Measurements from ENCODE around the gene LRRFIP1.

LRRFIP1 gene

DNA sequence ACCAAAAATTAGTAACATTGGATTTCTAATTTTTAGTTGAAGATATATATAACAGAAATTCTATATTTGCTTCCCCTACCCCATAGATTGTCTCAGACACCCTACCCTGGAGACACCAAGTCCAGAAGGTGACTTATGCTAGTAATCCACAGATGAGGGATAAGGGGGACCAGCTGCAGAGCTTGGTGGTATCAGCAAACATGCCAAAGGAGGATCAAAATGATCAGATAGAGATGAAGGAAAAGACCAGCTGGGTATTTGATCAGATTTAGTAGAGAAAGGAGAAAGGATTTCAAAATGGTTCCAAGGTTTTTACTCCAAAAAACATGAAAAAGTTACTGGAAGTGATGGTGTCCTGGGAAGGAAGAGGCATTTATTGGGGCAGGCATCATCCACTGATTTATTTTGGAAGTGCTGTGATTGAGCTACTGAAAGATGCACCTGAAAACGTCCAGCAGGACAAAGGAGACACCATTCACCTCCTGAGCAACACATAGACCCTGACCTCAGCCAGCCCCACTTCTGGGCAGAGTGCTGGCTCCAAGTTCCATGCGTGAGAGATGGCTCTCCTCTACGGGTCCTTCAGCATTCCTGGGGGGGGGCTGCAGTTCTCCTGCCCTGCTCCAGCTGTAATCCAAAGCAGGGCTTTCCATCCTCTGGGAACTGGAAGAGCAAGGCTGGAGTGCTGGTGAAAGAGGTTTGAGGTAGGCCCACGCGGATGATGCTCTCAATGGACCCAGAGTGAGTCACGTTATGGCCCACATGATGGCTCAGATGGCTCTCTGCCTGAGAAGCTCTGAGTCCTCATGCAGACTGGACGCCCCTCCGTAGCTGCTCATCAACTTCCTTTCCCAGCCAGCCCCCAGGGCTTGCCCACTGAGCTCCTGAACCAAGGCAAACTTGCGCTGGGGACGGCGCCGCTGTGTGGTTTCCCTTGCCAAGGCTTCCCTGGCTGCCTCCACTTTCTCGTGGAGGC, 3.7 kb upstream of the LRRFIP1 start:
- Histone ChIP-seq H3K4me1 (ENCODE audit: low read length) (no peaks in the 10 kb centered on the region), H4K20me1 (ENCODE audit: insufficient read depth, low read length) (no peaks in the 10 kb centered on the region), H3K4me3 (ENCODE audit: low read length) (no peak overlapping the region), H3K9ac (ENCODE audit: low read length) (no peak overlapping the region), H3K4me2 (ENCODE audit: low read length) (no peak overlapping the region), H3K27ac (ENCODE audit: low read length) (no peak overlapping the region), H3K27me3 (ENCODE audit: low read depth, low read length) (peaks cover 4% of the 10 kb centered on the region; the same call in 1 of the 2 replicates), H3K79me2 (ENCODE audit: low read length) (no peaks in the 10 kb centered on the region), H2AFZ (ENCODE audit: low read depth, low read length) (no peak overlapping the region), H3K36me3 (replicated peaks; ENCODE audit: low read depth, low read length) (no peaks in the 10 kb centered on the region), H3K9me3 (ENCODE audit: insufficient read depth, low read length) (no peaks in the 10 kb centered on the region)
- TF ChIP-seq EZH2phosphoT487 (IDR thresholded peaks at IDR 0.05; ENCODE audit: low read depth) = no peak
- TF ChIP-seq, protein P1, sequence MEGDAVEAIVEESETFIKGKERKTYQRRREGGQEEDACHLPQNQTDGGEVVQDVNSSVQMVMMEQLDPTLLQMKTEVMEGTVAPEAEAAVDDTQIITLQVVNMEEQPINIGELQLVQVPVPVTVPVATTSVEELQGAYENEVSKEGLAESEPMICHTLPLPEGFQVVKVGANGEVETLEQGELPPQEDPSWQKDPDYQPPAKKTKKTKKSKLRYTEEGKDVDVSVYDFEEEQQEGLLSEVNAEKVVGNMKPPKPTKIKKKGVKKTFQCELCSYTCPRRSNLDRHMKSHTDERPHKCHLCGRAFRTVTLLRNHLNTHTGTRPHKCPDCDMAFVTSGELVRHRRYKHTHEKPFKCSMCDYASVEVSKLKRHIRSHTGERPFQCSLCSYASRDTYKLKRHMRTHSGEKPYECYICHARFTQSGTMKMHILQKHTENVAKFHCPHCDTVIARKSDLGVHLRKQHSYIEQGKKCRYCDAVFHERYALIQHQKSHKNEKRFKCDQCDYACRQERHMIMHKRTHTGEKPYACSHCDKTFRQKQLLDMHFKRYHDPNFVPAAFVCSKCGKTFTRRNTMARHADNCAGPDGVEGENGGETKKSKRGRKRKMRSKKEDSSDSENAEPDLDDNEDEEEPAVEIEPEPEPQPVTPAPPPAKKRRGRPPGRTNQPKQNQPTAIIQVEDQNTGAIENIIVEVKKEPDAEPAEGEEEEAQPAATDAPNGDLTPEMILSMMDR (IDR thresholded peaks at IDR 0.05; ENCODE audit: low read depth, low read length) = no peak

DNA sequence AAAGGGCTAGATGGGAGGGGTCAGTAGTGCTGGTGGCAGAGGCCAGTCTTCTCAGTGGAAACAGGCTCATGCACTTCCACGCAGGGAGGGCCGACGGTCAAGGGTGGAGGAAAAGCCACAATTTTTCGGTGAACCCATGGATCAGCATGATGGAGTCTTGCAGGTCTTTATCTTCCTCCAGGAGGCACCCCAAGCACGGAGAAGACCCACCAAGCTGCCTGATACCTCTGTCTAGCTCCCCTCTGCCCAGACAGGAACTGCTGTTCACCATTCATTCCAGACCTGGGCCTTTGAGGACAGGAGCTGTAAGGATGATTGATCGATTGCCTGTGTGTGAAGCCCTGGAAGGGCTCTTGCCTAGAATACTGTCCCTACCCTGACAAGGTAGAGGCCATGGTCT, 2.8 kb upstream of the LRRFIP1 start:
- Histone ChIP-seq H3K27me3 (ENCODE audit: low read depth, low read length) (peaks cover 4% of the 10 kb centered on the region; the same call in 1 of the 2 replicates), H3K27ac (ENCODE audit: low read length) (no peak overlapping the region), H3K36me3 (replicated peaks; ENCODE audit: low read depth, low read length) (no peaks in the 10 kb centered on the region), H3K9ac (ENCODE audit: low read length) (no peak overlapping the region), H3K4me1 (ENCODE audit: low read length) (no peaks in the 10 kb centered on the region), H3K9me3 (ENCODE audit: insufficient read depth, low read length) (no peaks in the 10 kb centered on the region), H4K20me1 (ENCODE audit: insufficient read depth, low read length) (no peaks in the 10 kb centered on the region), H3K4me2 (ENCODE audit: low read length) (no peak overlapping the region), H3K4me3 (ENCODE audit: low read length) (no peak overlapping the region), H2AFZ (ENCODE audit: low read depth, low read length) (no peak overlapping the region), H3K79me2 (ENCODE audit: low read length) (no peaks in the 10 kb centered on the region)
- TF ChIP-seq, protein P1 (IDR thresholded peaks at IDR 0.05; ENCODE audit: low read depth, low read length) = peak; percentile 30; the same call in 1 of the 2 replicates
- TF ChIP-seq EZH2phosphoT487 (IDR thresholded peaks at IDR 0.05; ENCODE audit: low read depth) = no peak

DNA sequence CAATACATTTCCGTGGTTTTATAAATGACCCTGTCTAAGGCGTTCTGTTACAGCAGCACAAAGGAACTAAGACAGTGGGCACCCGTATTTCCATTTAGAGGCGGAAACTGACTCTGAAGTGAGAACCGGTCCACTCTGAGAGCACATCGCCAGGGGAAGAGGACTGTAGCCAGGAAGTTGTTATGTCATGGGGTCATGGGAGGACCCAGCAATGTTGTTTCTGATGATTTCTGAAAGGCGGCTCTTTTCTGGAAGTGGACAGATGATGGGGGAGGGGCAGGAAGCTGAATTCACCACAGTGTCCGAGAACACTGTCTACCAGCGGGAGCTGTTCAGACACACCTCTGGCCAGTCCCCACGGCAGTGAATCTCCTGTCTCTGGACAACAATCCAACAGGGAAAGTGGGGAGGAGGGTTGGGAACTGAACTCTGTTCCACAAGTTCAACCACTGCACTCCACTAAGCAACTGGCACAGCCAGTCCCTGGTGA, 2.1 kb upstream of the LRRFIP1 start:
- peaks cover 4% of the 10 kb centered on the region; the same call in 1 of the 2 replicates for H3K27me3 ChIP-seq (ENCODE audit: low read depth, low read length)
- H3K4me3 ChIP-seq (ENCODE audit: low read length) = no peak overlapping the region

DNA sequence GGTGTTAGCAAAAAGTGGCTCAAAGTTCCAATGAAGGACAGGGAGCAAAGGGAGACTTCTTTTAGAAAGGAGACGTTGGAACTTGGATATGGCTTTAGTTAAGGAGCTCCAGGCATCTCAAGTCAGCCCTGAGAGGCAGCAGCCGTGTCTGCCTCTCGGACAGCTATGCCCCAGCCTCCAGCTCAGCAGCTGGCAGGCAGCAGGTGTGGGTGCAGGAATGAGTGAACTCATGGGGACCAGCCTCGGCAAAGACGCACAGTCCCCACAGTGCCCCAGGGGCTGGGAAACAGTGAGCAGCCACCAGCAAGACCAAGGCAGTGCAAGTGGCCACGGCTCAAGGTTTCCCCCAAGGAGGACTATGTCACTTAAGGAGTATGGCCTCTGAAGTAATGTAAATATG, 1.6 kb upstream of the LRRFIP1 start:
- Histone ChIP-seq H3K9ac (ENCODE audit: low read length) (no peak overlapping the region), H3K27me3 (ENCODE audit: low read depth, low read length) (peaks cover 4% of the 10 kb centered on the region; the same call in 1 of the 2 replicates), H3K36me3 (replicated peaks; ENCODE audit: low read depth, low read length) (no peaks in the 10 kb centered on the region), H4K20me1 (ENCODE audit: insufficient read depth, low read length) (no peaks in the 10 kb centered on the region), H2AFZ (ENCODE audit: low read depth, low read length) (no peak overlapping the region), H3K4me2 (ENCODE audit: low read length) (no peak overlapping the region), H3K27ac (ENCODE audit: low read length) (no peak overlapping the region), H3K4me1 (ENCODE audit: low read length) (no peaks in the 10 kb centered on the region), H3K4me3 (ENCODE audit: low read length) (no peak overlapping the region), H3K9me3 (ENCODE audit: insufficient read depth, low read length) (no peaks in the 10 kb centered on the region), H3K79me2 (ENCODE audit: low read length) (no peaks in the 10 kb centered on the region)
- TF ChIP-seq EZH2phosphoT487 (IDR thresholded peaks at IDR 0.05; ENCODE audit: low read depth) = no peak

More for the DNA sequence above, 2.1 kb upstream of the LRRFIP1 start:
- no peak overlapping the region for H3K9ac ChIP-seq (ENCODE audit: low read length)
- no peak overlapping the region for H3K27ac ChIP-seq (ENCODE audit: low read length)
- H3K4me1 ChIP-seq (ENCODE audit: low read length) = no peaks in the 10 kb centered on the region
- H3K79me2 ChIP-seq (ENCODE audit: low read length) = no peaks in the 10 kb centered on the region
- no peak overlapping the region for H2AFZ ChIP-seq (ENCODE audit: low read depth, low read length)
- no peaks in the 10 kb centered on the region for H3K9me3 ChIP-seq (ENCODE audit: insufficient read depth, low read length)
- no peak for TF ChIP-seq EZH2phosphoT487 (IDR thresholded peaks at IDR 0.05; ENCODE audit: low read depth)
- TF ChIP-seq, protein P1 (IDR thresholded peaks at IDR 0.05; ENCODE audit: low read depth, low read length) = no peak
- H4K20me1 ChIP-seq (ENCODE audit: insufficient read depth, low read length) = no peaks in the 10 kb centered on the region
- no peaks in the 10 kb centered on the region for H3K36me3 ChIP-seq (replicated peaks; ENCODE audit: low read depth, low read length)
- no peak overlapping the region for H3K4me2 ChIP-seq (ENCODE audit: low read length)
